ENCODE data around the gene LDHAL6B.

DNA sequence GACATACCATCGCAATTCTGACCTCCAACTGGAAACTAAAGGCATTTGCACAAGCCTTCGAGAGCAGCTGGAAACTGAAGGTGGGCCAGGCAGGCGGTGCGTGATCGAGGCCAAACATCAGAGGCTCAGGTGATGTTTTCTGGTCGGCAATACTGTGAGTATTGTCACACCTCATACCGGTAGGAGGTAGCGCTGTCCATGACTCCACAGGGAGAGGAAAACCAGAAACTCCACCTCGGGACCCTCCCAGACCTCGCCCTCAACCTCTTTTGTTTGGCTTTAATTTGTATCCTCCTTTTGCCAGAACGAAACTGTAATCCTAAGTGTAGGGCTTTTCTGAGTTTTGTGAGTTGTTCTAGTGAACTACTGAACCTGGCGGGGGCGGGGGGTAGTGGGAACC, 43.6 kb downstream of the LDHAL6B start:
- TF ChIP-seq, protein P1, sequence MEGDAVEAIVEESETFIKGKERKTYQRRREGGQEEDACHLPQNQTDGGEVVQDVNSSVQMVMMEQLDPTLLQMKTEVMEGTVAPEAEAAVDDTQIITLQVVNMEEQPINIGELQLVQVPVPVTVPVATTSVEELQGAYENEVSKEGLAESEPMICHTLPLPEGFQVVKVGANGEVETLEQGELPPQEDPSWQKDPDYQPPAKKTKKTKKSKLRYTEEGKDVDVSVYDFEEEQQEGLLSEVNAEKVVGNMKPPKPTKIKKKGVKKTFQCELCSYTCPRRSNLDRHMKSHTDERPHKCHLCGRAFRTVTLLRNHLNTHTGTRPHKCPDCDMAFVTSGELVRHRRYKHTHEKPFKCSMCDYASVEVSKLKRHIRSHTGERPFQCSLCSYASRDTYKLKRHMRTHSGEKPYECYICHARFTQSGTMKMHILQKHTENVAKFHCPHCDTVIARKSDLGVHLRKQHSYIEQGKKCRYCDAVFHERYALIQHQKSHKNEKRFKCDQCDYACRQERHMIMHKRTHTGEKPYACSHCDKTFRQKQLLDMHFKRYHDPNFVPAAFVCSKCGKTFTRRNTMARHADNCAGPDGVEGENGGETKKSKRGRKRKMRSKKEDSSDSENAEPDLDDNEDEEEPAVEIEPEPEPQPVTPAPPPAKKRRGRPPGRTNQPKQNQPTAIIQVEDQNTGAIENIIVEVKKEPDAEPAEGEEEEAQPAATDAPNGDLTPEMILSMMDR (IDR thresholded peaks at IDR 0.05 in 2 of 3, conservative IDR thresholded peaks at IDR 0.05 in 1 of 3; ENCODE audit: insufficient read depth in 2 of 3, low read depth in 1 of 3, low read length in 3 of 3): no peak
- TF ChIP-seq, protein P2, sequence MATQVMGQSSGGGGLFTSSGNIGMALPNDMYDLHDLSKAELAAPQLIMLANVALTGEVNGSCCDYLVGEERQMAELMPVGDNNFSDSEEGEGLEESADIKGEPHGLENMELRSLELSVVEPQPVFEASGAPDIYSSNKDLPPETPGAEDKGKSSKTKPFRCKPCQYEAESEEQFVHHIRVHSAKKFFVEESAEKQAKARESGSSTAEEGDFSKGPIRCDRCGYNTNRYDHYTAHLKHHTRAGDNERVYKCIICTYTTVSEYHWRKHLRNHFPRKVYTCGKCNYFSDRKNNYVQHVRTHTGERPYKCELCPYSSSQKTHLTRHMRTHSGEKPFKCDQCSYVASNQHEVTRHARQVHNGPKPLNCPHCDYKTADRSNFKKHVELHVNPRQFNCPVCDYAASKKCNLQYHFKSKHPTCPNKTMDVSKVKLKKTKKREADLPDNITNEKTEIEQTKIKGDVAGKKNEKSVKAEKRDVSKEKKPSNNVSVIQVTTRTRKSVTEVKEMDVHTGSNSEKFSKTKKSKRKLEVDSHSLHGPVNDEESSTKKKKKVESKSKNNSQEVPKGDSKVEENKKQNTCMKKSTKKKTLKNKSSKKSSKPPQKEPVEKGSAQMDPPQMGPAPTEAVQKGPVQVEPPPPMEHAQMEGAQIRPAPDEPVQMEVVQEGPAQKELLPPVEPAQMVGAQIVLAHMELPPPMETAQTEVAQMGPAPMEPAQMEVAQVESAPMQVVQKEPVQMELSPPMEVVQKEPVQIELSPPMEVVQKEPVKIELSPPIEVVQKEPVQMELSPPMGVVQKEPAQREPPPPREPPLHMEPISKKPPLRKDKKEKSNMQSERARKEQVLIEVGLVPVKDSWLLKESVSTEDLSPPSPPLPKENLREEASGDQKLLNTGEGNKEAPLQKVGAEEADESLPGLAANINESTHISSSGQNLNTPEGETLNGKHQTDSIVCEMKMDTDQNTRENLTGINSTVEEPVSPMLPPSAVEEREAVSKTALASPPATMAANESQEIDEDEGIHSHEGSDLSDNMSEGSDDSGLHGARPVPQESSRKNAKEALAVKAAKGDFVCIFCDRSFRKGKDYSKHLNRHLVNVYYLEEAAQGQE (IDR thresholded peaks at IDR 0.05; ENCODE audit: borderline replicate concordance): no peak
- TF ChIP-seq, protein P2 (CRISPR knock-in tag; IDR thresholded peaks at IDR 0.05; ENCODE audit: low read depth): no peak
- TF ChIP-seq RNF2 (IDR thresholded peaks at IDR 0.05) (no peak), GABPA (tag; conservative IDR thresholded peaks at IDR 0.05; ENCODE audit: low read depth) (no peak), HNRNPL (IDR thresholded peaks at IDR 0.05; ENCODE audit: low read depth, low read length) (no peak), PHB2 (IDR thresholded peaks at IDR 0.05; ENCODE audit: low read depth) (no peak), ZNF780A (CRISPR knock-in tag; IDR thresholded peaks at IDR 0.05) (no peak), CEBPG (CRISPR knock-in tag; IDR thresholded peaks at IDR 0.05) (no peak), CEBPG (tag; conservative IDR thresholded peaks at IDR 0.05 in 1 of 2, IDR thresholded peaks at IDR 0.05 in 1 of 2) (no peak), SRSF7 (optimal IDR thresholded peaks at IDR 0.05; ENCODE audit: low read depth, low read length) (no peak)
